GM23338 (cell line): ENCODE results near the gene RFX8. TPM values are rescaled to one million over a fixed set of nuclear protein-coding genes. Genes with fewer than 3 reads are reported as not detected.

Experiments used
- ATAC-seq: fragments of 200-7000 bp; cut with Tn5 transposase; 3 replicates; pipeline ENCODE4 v1.9.1; 2020
- DNase-seq: peaks from one replicate; pipeline ENCODE4 v3.0.0-alpha.2; 2015; ENCODE audit warnings: low spot score
- H2AFZ ChIP-seq: fragments of 200-600 bp; sonication (generic); 2 replicates; pipeline ENCODE4 v1.8.0; 2016; ENCODE audit warnings: antibody characterized with exemption, mild to moderate bottlenecking, moderate library complexity
- H3F3A ChIP-seq: fragments of 200-600 bp; sonication (generic); replicated peaks from 2 replicates; pipeline ENCODE4 v1.8.0; 2017; ENCODE audit warnings: antibody characterized with exemption, mixed run types, low read depth
- H3K27ac ChIP-seq: fragments of 200-600 bp; sonication (generic); 2 replicates; pipeline ENCODE4 v1.6.1; 2016; ENCODE audit warnings: low read depth
- H3K27me3 ChIP-seq: fragments of 200-600 bp; sonication (generic); 2 replicates; pipeline ENCODE4 v1.8.0; 2016; ENCODE audit warnings: mild to moderate bottlenecking, mixed run types, moderate library complexity; ENCODE audit not compliant: insufficient read depth
- H3K36me3 ChIP-seq: fragments of 200-600 bp; sonication (generic); 2 replicates; pipeline ENCODE4 v1.8.0; 2016; ENCODE audit warnings: mild to moderate bottlenecking; ENCODE audit not compliant: insufficient read depth
- H3K4me1 ChIP-seq: fragments of 200-600 bp; sonication (generic); 2 replicates; pipeline ENCODE4 v1.8.0; 2016; ENCODE audit warnings: mild to moderate bottlenecking, moderate library complexity; ENCODE audit not compliant: insufficient read depth
- H3K4me2 ChIP-seq: fragments of 200-600 bp; sonication (generic); 2 replicates; pipeline ENCODE4 v1.7.1; 2017; ENCODE audit warnings: mixed run types
- H3K4me3 ChIP-seq: fragments of 200-600 bp; sonication (generic); 2 replicates; pipeline ENCODE4 v1.6.1; 2016; ENCODE audit warnings: mixed run types
- H3K79me2 ChIP-seq: fragments of 200-600 bp; sonication (generic); replicated peaks from 2 replicates; pipeline ENCODE4 v1.8.0; 2017; ENCODE audit warnings: mild to moderate bottlenecking; ENCODE audit not compliant: insufficient read depth
- H3K9me2 ChIP-seq: fragments of 200-600 bp; sonication (generic); 2 replicates; pipeline ENCODE4 v1.8.0; 2017; ENCODE audit not compliant: insufficient read depth
- H4K20me1 ChIP-seq: fragments of 200-600 bp; sonication (generic); replicated peaks from 2 replicates; pipeline ENCODE4 v1.8.0; 2017; ENCODE audit warnings: mild to moderate bottlenecking; ENCODE audit not compliant: insufficient read depth
- H3K27ac Mint-ChIP-seq: 2 replicates; pipeline ENCODE4 v1.8.0; 2020; ENCODE audit warnings: inconsistent platforms, mild to moderate bottlenecking, moderate library complexity, mixed read lengths
- H3K27me3 Mint-ChIP-seq: 3 replicates; pipeline ENCODE4 v1.8.0; 2022; ENCODE audit warnings: low read depth, mild to moderate bottlenecking, moderate library complexity, mixed read lengths, inconsistent platforms; ENCODE audit not compliant: insufficient read depth, poor library complexity
- H3K36me3 Mint-ChIP-seq: 3 replicates; pipeline ENCODE4 v1.8.0; 2021; ENCODE audit warnings: low read depth, mild to moderate bottlenecking, inconsistent platforms, moderate library complexity, mixed read lengths
- H3K4me1 Mint-ChIP-seq: 3 replicates; pipeline ENCODE4 v1.8.0; 2020; ENCODE audit warnings: mild to moderate bottlenecking, inconsistent platforms, mixed read lengths
- H3K4me3 Mint-ChIP-seq: 3 replicates; pipeline ENCODE4 v1.8.0; 2021; ENCODE audit warnings: moderate library complexity, mild to moderate bottlenecking, inconsistent platforms, mixed read lengths
- H3K9me3 Mint-ChIP-seq: 3 replicates; pipeline ENCODE4 v1.8.0; 2020; ENCODE audit warnings: moderate library complexity, mild to moderate bottlenecking, inconsistent platforms, mixed read lengths
- CREB1 ChIP-seq: fragments of 250-450 bp; sonication (Bioruptor Pico); IDR thresholded peaks from 2 replicates; pipeline ENCODE4 v1.5.0; 2020; ENCODE audit warnings: low read depth, mild to moderate bottlenecking, moderate library complexity
- EZH2 ChIP-seq: fragments of 200-600 bp; sonication (generic); IDR thresholded peaks from one replicate; pipeline ENCODE4 v1.8.0; 2017; ENCODE audit warnings: antibody characterized with exemption, mild to moderate bottlenecking, low read depth; ENCODE audit not compliant: unreplicated experiment
- EZH2phosphoT487 ChIP-seq: fragments of 200-600 bp; sonication (generic); IDR thresholded peaks from one replicate; pipeline ENCODE4 v1.8.1; 2018; ENCODE audit warnings: antibody characterized with exemption; ENCODE audit not compliant: unreplicated experiment
- JUNB ChIP-seq: IDR thresholded peaks from one replicate; pipeline ENCODE4 v1.6.1; 2016; ENCODE audit warnings: antibody characterized with exemption; ENCODE audit not compliant: unreplicated experiment
- NANOG ChIP-seq: IDR thresholded peaks from 2 replicates; pipeline ENCODE4 v1.6.1; 2016; ENCODE audit warnings: antibody characterized with exemption, borderline replicate concordance
- POLR2AphosphoS5 ChIP-seq: IDR thresholded peaks from 2 replicates; pipeline ENCODE4 v1.6.1; 2016; ENCODE audit warnings: antibody characterized with exemption, low read depth
- STAT1 ChIP-seq: IDR thresholded peaks from one replicate; pipeline ENCODE4 v1.6.1; 2016; ENCODE audit warnings: antibody characterized with exemption; ENCODE audit not compliant: unreplicated experiment
- ZNF331 ChIP-seq: fragments of 250-450 bp; sonication (Bioruptor Pico); IDR thresholded peaks from 2 replicates; pipeline ENCODE4 v1.5.0; 2020; ENCODE audit warnings: low read depth, mild to moderate bottlenecking, moderate library complexity
- polyA plus RNA-seq: library from polyadenylated mRNA; unstranded; fragments of >200 nt; fragmentation: Nextera tagmentation; extraction: Ambion mirVana; gene quantifications from 2 replicates; pipeline ENCODE4 v1.2.1, GENCODE V29; 2016
- total RNA-seq: library from RNA; depleted of rRNA; stranded (reverse); fragments of >200 nt; shearing (Covaris generic); gene quantifications from 2 replicates; pipeline ENCODE4 v1.2.3, GENCODE V29; 2014
- TF ChIP-seq, protein P1 (sequence below): fragments of 250-450 bp; sonication (Bioruptor Pico); IDR thresholded peaks from 2 replicates; pipeline ENCODE4 v1.5.0; 2020; ENCODE audit warnings: mild to moderate bottlenecking, moderate library complexity
- TF ChIP-seq, protein P2 (sequence below): IDR thresholded peaks from 2 replicates; pipeline ENCODE4 v1.6.1; 2016; ENCODE audit warnings: antibody characterized with exemption
- TF ChIP-seq, protein P3 (sequence below): IDR thresholded peaks from one replicate; pipeline ENCODE4 v1.6.1; 2018; ENCODE audit warnings: antibody characterized with exemption; ENCODE audit not compliant: unreplicated experiment
- TF ChIP-seq, protein P4 (sequence below), 2 experiments: fragments of 200-600 bp in 1 of 2; sonication (generic) in 1 of 2; conservative IDR thresholded peaks; 2 replicates each; pipeline versions ENCODE4 v1.5.1 to v1.6.1; 2016 to 2017; ENCODE audit warnings: antibody characterized with exemption in 2 of 2, low read depth in 2 of 2, mild to moderate bottlenecking in 2 of 2, moderate library complexity in 1 of 2

Gene RFX8
- total and polyA plus RNA-seq, 2 experiments from 2014 or later, result 0.65 to 1.5 TPM

DNA sequence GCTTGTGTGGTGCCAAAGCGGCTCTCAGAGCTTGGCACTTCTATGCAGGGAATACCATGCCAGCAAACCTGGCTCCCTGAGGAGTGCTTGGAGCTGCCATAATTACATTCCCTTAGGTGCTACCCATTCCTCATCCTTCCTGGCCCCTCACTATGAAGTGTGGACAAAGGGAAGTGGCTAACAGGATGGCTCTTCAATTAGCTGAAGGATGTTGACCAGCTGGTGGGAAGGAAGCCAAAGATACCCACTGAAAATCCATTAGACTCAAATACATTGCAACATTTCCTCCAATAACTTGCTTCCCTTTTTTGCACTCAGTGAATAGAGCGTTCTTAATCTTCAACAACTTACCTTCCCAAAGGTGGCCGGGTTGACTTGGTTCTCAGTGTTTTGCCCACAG is 8.5 kb downstream of the RFX8 start (continued):
- TF ChIP-seq, protein P1, sequence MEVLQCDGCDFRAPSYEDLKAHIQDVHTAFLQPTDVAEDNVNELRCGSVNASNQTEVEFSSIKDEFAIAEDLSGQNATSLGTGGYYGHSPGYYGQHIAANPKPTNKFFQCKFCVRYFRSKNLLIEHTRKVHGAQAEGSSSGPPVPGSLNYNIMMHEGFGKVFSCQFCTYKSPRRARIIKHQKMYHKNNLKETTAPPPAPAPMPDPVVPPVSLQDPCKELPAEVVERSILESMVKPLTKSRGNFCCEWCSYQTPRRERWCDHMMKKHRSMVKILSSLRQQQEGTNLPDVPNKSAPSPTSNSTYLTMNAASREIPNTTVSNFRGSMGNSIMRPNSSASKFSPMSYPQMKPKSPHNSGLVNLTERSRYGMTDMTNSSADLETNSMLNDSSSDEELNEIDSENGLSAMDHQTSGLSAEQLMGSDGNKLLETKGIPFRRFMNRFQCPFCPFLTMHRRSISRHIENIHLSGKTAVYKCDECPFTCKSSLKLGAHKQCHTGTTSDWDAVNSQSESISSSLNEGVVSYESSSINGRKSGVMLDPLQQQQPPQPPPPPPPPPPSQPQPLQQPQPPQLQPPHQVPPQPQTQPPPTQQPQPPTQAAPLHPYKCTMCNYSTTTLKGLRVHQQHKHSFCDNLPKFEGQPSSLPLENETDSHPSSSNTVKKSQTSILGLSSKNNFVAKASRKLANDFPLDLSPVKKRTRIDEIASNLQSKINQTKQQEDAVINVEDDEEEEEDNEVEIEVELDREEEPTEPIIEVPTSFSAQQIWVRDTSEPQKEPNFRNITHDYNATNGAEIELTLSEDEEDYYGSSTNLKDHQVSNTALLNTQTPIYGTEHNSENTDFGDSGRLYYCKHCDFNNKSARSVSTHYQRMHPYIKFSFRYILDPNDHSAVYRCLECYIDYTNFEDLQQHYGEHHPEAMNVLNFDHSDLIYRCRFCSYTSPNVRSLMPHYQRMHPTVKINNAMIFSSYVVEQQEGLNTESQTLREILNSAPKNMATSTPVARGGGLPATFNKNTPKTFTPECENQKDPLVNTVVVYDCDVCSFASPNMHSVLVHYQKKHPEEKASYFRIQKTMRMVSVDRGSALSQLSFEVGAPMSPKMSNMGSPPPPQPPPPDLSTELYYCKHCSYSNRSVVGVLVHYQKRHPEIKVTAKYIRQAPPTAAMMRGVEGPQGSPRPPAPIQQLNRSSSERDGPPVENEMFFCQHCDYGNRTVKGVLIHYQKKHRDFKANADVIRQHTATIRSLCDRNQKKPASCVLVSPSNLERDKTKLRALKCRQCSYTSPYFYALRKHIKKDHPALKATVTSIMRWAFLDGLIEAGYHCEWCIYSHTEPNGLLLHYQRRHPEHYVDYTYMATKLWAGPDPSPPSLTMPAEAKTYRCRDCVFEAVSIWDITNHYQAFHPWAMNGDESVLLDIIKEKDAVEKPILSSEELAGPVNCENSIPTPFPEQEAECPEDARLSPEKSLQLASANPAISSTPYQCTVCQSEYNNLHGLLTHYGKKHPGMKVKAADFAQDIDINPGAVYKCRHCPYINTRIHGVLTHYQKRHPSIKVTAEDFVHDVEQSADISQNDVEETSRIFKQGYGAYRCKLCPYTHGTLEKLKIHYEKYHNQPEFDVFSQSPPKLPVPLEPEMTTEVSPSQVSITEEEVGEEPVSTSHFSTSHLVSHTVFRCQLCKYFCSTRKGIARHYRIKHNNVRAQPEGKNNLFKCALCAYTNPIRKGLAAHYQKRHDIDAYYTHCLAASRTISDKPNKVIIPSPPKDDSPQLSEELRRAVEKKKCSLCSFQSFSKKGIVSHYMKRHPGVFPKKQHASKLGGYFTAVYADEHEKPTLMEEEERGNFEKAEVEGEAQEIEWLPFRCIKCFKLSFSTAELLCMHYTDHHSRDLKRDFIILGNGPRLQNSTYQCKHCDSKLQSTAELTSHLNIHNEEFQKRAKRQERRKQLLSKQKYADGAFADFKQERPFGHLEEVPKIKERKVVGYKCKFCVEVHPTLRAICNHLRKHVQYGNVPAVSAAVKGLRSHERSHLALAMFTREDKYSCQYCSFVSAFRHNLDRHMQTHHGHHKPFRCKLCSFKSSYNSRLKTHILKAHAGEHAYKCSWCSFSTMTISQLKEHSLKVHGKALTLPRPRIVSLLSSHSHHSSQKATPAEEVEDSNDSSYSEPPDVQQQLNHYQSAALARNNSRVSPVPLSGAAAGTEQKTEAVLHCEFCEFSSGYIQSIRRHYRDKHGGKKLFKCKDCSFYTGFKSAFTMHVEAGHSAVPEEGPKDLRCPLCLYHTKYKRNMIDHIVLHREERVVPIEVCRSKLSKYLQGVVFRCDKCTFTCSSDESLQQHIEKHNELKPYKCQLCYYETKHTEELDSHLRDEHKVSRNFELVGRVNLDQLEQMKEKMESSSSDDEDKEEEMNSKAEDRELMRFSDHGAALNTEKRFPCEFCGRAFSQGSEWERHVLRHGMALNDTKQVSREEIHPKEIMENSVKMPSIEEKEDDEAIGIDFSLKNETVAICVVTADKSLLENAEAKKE (CRISPR knock-in tag), result no peak
- no peak for TF ChIP-seq NANOG
- TF ChIP-seq, protein P2, sequence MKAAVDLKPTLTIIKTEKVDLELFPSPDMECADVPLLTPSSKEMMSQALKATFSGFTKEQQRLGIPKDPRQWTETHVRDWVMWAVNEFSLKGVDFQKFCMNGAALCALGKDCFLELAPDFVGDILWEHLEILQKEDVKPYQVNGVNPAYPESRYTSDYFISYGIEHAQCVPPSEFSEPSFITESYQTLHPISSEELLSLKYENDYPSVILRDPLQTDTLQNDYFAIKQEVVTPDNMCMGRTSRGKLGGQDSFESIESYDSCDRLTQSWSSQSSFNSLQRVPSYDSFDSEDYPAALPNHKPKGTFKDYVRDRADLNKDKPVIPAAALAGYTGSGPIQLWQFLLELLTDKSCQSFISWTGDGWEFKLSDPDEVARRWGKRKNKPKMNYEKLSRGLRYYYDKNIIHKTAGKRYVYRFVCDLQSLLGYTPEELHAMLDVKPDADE, result no peak

DNA sequence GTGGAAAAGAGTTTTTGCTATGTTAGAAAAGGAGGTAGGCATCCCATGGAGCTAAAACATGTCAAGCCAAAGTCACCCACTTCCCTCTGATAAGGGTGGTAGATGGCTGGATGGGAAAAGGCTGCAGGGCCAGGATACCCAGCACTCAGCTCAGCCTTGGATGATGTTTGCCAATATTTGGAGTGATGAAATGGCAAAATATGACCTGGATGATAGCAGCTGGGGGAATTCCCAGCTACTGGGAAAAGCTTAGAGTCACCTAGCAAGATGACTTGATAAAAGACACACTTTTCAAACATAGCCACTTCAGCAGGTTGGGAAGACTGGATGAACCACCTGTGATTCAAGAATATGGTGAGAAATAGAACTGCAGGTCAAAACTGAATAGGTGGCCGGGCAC is 10.1 kb downstream of the RFX8 start:
- no peak overlapping the region for H3K27ac Mint-ChIP-seq
- Histone ChIP-seq H3K4me1 (peaks cover 6% of the 10 kb centered on the region; the same call in 1 of the 2 replicates), H3K4me3 (no peak overlapping the region), H4K20me1 (no peaks in the 10 kb centered on the region), H3K27me3 (no peaks in the 10 kb centered on the region), H2AFZ (no peak overlapping the region), H3K4me2 (no peak overlapping the region), H3K36me3 (no peaks in the 10 kb centered on the region), H3K9me2 (no peaks in the 10 kb centered on the region), H3K27ac (no peak overlapping the region), H3K79me2 (no peaks in the 10 kb centered on the region), H3F3A (no peaks in the 10 kb centered on the region)
- H3K36me3 Mint-ChIP-seq, result no peaks in the 10 kb centered on the region
- H3K9me3 Mint-ChIP-seq, result no peaks in the 10 kb centered on the region
- DNase-seq, result no peak
- ATAC-seq, result no peak
- H3K27me3 Mint-ChIP-seq, result peaks cover 2% of the 10 kb centered on the region
- no peak overlapping the region for H3K4me3 Mint-ChIP-seq
- peaks cover 21% of the 10 kb centered on the region for H3K4me1 Mint-ChIP-seq
- TF ChIP-seq STAT1 (no peak), EZH2 (no peak), CREB1 (CRISPR knock-in tag) (no peak), POLR2AphosphoS5 (no peak), ZNF331 (CRISPR knock-in tag) (no peak), NANOG (no peak), JUNB (no peak), EZH2phosphoT487 (no peak)
- TF ChIP-seq, protein P3, sequence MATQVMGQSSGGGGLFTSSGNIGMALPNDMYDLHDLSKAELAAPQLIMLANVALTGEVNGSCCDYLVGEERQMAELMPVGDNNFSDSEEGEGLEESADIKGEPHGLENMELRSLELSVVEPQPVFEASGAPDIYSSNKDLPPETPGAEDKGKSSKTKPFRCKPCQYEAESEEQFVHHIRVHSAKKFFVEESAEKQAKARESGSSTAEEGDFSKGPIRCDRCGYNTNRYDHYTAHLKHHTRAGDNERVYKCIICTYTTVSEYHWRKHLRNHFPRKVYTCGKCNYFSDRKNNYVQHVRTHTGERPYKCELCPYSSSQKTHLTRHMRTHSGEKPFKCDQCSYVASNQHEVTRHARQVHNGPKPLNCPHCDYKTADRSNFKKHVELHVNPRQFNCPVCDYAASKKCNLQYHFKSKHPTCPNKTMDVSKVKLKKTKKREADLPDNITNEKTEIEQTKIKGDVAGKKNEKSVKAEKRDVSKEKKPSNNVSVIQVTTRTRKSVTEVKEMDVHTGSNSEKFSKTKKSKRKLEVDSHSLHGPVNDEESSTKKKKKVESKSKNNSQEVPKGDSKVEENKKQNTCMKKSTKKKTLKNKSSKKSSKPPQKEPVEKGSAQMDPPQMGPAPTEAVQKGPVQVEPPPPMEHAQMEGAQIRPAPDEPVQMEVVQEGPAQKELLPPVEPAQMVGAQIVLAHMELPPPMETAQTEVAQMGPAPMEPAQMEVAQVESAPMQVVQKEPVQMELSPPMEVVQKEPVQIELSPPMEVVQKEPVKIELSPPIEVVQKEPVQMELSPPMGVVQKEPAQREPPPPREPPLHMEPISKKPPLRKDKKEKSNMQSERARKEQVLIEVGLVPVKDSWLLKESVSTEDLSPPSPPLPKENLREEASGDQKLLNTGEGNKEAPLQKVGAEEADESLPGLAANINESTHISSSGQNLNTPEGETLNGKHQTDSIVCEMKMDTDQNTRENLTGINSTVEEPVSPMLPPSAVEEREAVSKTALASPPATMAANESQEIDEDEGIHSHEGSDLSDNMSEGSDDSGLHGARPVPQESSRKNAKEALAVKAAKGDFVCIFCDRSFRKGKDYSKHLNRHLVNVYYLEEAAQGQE, result no peak
- TF ChIP-seq, protein P4, sequence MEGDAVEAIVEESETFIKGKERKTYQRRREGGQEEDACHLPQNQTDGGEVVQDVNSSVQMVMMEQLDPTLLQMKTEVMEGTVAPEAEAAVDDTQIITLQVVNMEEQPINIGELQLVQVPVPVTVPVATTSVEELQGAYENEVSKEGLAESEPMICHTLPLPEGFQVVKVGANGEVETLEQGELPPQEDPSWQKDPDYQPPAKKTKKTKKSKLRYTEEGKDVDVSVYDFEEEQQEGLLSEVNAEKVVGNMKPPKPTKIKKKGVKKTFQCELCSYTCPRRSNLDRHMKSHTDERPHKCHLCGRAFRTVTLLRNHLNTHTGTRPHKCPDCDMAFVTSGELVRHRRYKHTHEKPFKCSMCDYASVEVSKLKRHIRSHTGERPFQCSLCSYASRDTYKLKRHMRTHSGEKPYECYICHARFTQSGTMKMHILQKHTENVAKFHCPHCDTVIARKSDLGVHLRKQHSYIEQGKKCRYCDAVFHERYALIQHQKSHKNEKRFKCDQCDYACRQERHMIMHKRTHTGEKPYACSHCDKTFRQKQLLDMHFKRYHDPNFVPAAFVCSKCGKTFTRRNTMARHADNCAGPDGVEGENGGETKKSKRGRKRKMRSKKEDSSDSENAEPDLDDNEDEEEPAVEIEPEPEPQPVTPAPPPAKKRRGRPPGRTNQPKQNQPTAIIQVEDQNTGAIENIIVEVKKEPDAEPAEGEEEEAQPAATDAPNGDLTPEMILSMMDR (conservative IDR thresholded peaks at IDR 0.05; ENCODE audit: low read depth in 2 of 2), result no peak
- TF ChIP-seq, protein P2, result no peak
